OCI-LY1 (cell line): Measurements from ENCODE around the gene CRKL.

Source experiments
- H2AFZ ChIP-seq: fragments of 200-600 bp; sonication (generic), shearing (Covaris generic); 2 replicates; pipeline ENCODE4 v1.6.0; 2014; ENCODE audit warnings: antibody characterized with exemption, mild to moderate bottlenecking, low read length
- H3F3A ChIP-seq: fragments of 200-600 bp; sonication (generic), shearing (Covaris generic); 2 replicates; pipeline ENCODE4 v1.6.0; 2014; ENCODE audit warnings: mild to moderate bottlenecking, antibody characterized with exemption, low read length, moderate library complexity; ENCODE audit not compliant: insufficient read depth
- H3K27ac ChIP-seq: fragments of 200-600 bp; sonication (generic); 2 replicates; pipeline ENCODE4 v1.5.1; 2014; ENCODE audit warnings: low read length, mixed run types, mild to moderate bottlenecking, low read depth; ENCODE audit not compliant: poor library complexity, severe bottlenecking
- H3K27me3 ChIP-seq: fragments of 200-600 bp; sonication (generic); 2 replicates; pipeline ENCODE4 v1.6.0; 2014; ENCODE audit warnings: antibody characterized with exemption, mild to moderate bottlenecking, low read length, moderate library complexity; ENCODE audit not compliant: insufficient read depth
- H3K36me3 ChIP-seq: fragments of 200-600 bp; sonication (generic); 2 replicates; pipeline ENCODE4 v1.6.1; 2014; ENCODE audit warnings: mild to moderate bottlenecking, antibody characterized with exemption, low read length, moderate library complexity, mixed read lengths; ENCODE audit not compliant: insufficient read depth
- H3K4me1 ChIP-seq: fragments of 200-600 bp; sonication (generic); 2 replicates; pipeline ENCODE4 v1.5.1; 2014; ENCODE audit warnings: mild to moderate bottlenecking, low read length, moderate library complexity; ENCODE audit not compliant: insufficient read depth, severe bottlenecking
- H3K4me2 ChIP-seq: fragments of 200-600 bp; sonication (generic), shearing (Covaris generic); 2 replicates; pipeline ENCODE4 v1.6.1; 2014; ENCODE audit warnings: low read length
- H3K4me3 ChIP-seq: fragments of 200-600 bp; sonication (generic); 2 replicates; pipeline ENCODE4 v1.5.1; 2014; ENCODE audit warnings: low read length, low read depth, mild to moderate bottlenecking, mixed read lengths; ENCODE audit not compliant: poor library complexity, severe bottlenecking
- H3K79me2 ChIP-seq: fragments of 200-600 bp; shearing (Covaris generic); 2 replicates; pipeline ENCODE4 v1.6.1; 2016; ENCODE audit warnings: mixed run types, low read length, mixed read lengths; ENCODE audit not compliant: insufficient read depth
- H3K9ac ChIP-seq: fragments of 200-600 bp; sonication (generic), shearing (Covaris generic); 2 replicates; pipeline ENCODE4 v1.6.1; 2014; ENCODE audit warnings: mild to moderate bottlenecking, low read length, mixed read lengths
- H3K9me2 ChIP-seq: fragments of 200-600 bp; sonication (generic), shearing (Covaris generic); 2 replicates; pipeline ENCODE4 v1.6.1; 2014; ENCODE audit warnings: low read depth, mild to moderate bottlenecking, low read length, mixed read lengths
- H3K9me3 ChIP-seq: fragments of 200-600 bp; shearing (Covaris generic); 2 replicates; pipeline ENCODE4 v1.6.1; 2014; ENCODE audit warnings: low read length, mixed read lengths
- H4K20me1 ChIP-seq: fragments of 200-600 bp; sonication (generic), shearing (Covaris generic); 2 replicates; pipeline ENCODE4 v1.6.0; 2016; ENCODE audit warnings: mild to moderate bottlenecking, low read length; ENCODE audit not compliant: insufficient read depth
- EZH2 ChIP-seq: fragments of 200-600 bp; sonication (generic), shearing (Covaris generic); IDR thresholded peaks from 2 replicates; pipeline ENCODE4 v1.8.0; 2017; ENCODE audit warnings: borderline replicate concordance, mixed run types, mild to moderate bottlenecking, antibody characterized with exemption, low read length, moderate library complexity, mixed read lengths
- TF ChIP-seq, protein P1 (sequence below): fragments of 200-600 bp; sonication (generic), shearing (Covaris generic); IDR thresholded peaks from 2 replicates; pipeline ENCODE4 v1.5.1; 2017; ENCODE audit warnings: mild to moderate bottlenecking, antibody characterized with exemption, low read length, moderate library complexity, mixed read lengths

The CRKL gene

DNA sequence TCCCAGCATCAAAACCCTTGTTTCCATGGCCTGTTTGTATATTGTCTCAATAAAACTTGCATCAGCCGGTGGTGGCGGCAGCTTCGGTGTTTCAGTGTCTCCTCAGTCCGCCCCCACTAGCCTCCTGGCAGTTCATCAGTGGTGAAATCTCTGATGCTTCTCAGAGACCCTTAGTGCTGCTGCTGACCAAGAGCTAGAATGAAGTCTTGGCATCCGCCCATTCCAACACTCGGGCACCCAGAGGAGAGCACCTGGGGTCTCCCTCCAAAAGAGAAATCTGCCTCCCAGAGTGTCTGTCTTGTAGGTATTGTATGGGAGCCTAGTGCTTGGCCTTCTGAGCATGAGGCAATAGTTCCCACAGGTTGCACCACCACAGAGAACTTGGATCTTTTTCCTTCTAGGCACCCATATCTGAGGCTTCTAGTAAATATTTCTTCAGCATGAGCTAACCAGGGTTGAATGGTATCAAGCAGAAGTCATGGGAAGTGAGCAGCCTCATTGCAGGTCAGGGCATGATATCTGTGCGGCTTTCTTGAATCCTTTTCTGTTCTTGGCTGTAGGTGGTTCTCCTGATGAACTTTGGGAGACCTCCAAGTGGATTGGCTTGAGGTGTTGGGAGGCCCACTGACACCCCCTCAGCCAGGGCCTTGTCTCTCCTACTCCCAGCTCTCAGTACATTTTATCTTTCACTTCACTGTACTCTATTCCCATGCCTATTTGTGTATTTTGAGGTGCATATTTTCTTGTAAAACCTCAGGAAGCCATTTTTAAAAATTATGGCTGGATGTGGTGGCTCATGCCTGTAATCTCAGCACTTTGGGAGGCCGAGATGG, 36.7 kb downstream of the CRKL start:
- peaks cover 5% of the 10 kb centered on the region; the same call in 1 of the 2 replicates for H4K20me1 ChIP-seq
- H3K79me2 ChIP-seq, result no peaks in the 10 kb centered on the region
- no peaks in the 10 kb centered on the region for H3F3A ChIP-seq
- H3K4me1 ChIP-seq, result no peaks in the 10 kb centered on the region
- H2AFZ ChIP-seq, result no peak overlapping the region
- TF ChIP-seq, protein P1, sequence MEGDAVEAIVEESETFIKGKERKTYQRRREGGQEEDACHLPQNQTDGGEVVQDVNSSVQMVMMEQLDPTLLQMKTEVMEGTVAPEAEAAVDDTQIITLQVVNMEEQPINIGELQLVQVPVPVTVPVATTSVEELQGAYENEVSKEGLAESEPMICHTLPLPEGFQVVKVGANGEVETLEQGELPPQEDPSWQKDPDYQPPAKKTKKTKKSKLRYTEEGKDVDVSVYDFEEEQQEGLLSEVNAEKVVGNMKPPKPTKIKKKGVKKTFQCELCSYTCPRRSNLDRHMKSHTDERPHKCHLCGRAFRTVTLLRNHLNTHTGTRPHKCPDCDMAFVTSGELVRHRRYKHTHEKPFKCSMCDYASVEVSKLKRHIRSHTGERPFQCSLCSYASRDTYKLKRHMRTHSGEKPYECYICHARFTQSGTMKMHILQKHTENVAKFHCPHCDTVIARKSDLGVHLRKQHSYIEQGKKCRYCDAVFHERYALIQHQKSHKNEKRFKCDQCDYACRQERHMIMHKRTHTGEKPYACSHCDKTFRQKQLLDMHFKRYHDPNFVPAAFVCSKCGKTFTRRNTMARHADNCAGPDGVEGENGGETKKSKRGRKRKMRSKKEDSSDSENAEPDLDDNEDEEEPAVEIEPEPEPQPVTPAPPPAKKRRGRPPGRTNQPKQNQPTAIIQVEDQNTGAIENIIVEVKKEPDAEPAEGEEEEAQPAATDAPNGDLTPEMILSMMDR, result no peak
- peaks cover 54% of the 10 kb centered on the region for H3K36me3 ChIP-seq
- H3K4me2 ChIP-seq, result no peak overlapping the region
- H3K9me2 ChIP-seq, result no peaks in the 10 kb centered on the region
- no peak overlapping the region for H3K9ac ChIP-seq
- no peaks in the 10 kb centered on the region for H3K9me3 ChIP-seq
- 0 out of 2 replicates have a peak, but pooled peaks cover 4% of the 10 kb centered on the region for H3K27me3 ChIP-seq
- no peak overlapping the region for H3K27ac ChIP-seq
- H3K4me3 ChIP-seq, result no peak overlapping the region

DNA sequence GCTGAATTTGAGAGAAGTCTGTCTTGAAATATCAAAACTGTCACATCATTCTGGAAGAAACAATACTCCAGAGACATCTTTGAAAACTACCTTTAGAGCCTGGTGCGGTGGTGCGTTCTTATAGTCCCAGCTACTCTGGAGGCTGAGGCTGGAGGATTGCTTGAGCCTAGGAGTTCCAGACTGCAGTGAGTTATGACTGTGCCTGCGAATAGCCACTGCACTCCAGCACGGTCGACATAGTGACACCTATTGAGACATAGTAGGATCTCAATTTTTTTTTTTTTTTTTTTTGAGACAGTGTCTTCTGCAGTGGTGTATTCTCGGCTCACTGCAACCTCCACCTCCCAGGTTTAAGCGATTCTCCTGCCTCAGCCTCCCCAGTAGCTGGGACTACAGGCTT, 38.3 kb downstream of the CRKL start:
- Histone ChIP-seq H3K9ac (no peak overlapping the region), H4K20me1 (peaks cover 5% of the 10 kb centered on the region; the same call in 1 of the 2 replicates), H3K4me3 (no peak overlapping the region), H3K9me3 (no peaks in the 10 kb centered on the region), H3K4me2 (no peak overlapping the region), H3K27me3 (0 out of 2 replicates have a peak, but pooled peaks cover 4% of the 10 kb centered on the region), H2AFZ (no peak overlapping the region), H3K27ac (no peak overlapping the region), H3K4me1 (no peaks in the 10 kb centered on the region), H3K9me2 (no peaks in the 10 kb centered on the region), H3K36me3 (peaks cover 37% of the 10 kb centered on the region), H3F3A (no peaks in the 10 kb centered on the region), H3K79me2 (no peaks in the 10 kb centered on the region)
- TF ChIP-seq, protein P1, result no peak
- no peak for TF ChIP-seq EZH2

DNA sequence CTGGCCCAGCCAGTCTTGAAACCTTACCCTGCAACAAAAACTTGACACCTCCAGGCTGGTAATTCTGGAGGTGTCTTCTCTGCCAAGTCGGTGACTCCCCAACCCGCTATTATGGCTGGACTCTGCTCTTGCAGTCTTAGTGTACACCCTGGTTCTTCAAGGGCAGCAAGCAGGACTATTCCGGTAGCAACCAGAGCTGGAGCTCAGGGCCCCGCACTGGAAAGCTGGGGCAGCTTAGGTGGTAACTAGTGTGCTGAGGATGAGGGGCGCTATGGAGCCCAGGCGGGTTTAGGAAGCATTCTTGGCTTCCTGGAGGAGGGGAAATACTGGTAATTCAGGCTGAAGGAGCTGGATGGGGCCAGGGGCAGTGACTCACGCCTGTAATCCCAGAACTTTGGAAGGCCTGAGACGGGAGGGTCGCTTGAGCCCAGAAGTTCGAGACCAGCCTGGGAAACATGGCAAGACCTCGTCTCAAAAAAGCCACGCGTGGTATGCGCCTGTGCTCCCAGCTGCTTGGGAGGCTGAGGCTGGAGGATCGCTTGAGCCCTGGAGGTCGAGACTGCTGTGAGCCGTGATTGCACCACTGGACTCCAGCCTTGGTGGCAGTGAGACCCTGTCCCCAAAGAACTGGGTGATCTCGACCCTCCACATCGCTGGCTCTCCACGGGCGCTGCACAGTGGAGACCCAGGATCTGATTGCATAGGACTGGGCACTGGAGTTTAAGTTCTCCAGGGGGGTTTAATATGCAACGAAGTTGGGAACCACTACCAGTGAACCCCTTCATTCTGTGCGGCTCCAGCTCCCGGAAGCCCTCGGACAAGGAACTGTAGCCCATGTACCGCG, 39.3 kb downstream of the CRKL start:
- no peaks in the 10 kb centered on the region for H3K9me3 ChIP-seq
- H3K9me2 ChIP-seq, result no peaks in the 10 kb centered on the region
- no peaks in the 10 kb centered on the region for H3K4me1 ChIP-seq
- H3K4me2 ChIP-seq, result no peak overlapping the region
- H3F3A ChIP-seq, result no peaks in the 10 kb centered on the region
- TF ChIP-seq EZH2, result no peak
- TF ChIP-seq, protein P1, result no peak
- H3K4me3 ChIP-seq, result no peak overlapping the region
- H2AFZ ChIP-seq, result no peak overlapping the region
- 0 out of 2 replicates have a peak, but pooled peaks cover 4% of the 10 kb centered on the region for H3K27me3 ChIP-seq
- H3K27ac ChIP-seq, result no peak overlapping the region
- H4K20me1 ChIP-seq, result peaks cover 5% of the 10 kb centered on the region; the same call in 1 of the 2 replicates
- no peaks in the 10 kb centered on the region for H3K79me2 ChIP-seq
- no peak overlapping the region for H3K9ac ChIP-seq
- peaks cover 28% of the 10 kb centered on the region for H3K36me3 ChIP-seq
